Activated CD4-positive, CD25-positive, alpha-beta regulatory T cell treated with anti-CD3 and anti-CD28 coated beads, Interleukin-2, amount 50 U/mL, for 16 hours (primary cell): Measurements from ENCODE around the gene SKIC2.

Experiments
- DNase-seq: peaks from one replicate; pipeline ENCODE4 v3.0.0-alpha.2; 2020; ENCODE audit warnings: low read depth, low spot score

SKIC2 gene

DNA sequence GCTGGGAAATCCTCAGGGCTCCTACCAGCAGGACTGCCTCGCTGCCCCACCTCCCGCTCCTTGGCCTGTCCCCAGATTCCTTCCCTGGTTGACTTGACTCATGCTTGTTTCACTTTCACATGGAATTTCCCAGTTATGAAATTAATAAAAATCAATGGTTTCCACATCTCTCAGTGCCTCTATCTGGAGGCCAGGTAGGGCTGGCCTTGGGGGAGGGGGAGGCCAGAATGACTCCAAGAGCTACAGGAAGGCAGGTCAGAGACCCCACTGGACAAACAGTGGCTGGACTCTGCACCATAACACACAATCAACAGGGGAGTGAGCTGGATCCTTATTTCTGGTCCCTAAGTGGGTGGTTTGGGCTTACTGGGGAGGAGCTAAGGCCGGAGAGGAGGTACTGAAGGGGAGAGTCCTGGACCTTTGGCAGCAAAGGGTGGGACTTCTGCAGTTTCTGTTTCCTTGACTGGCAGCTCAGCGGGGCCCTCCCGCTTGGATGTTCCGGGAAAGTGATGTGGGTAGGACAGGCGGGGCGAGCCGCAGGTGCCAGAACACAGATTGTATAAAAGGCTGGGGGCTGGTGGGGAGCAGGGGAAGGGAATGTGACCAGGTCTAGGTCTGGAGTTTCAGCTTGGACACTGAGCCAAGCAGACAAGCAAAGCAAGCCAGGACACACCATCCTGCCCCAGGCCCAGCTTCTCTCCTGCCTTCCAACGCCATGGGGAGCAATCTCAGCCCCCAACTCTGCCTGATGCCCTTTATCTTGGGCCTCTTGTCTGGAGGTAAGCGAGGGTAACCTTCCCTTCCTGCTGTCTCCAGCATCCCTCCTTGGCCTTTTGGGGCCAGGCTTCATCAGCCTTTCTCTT is 13.2 kb upstream of the SKIC2 start, which contains the start of gene CFB:
Gene CFB, plus strand, starts transcription at position 589 of the 863 bp plus-strand sequence. Its CDS starts 127 bp downstream, at position 716.
- no peak for DNase-seq

DNA sequence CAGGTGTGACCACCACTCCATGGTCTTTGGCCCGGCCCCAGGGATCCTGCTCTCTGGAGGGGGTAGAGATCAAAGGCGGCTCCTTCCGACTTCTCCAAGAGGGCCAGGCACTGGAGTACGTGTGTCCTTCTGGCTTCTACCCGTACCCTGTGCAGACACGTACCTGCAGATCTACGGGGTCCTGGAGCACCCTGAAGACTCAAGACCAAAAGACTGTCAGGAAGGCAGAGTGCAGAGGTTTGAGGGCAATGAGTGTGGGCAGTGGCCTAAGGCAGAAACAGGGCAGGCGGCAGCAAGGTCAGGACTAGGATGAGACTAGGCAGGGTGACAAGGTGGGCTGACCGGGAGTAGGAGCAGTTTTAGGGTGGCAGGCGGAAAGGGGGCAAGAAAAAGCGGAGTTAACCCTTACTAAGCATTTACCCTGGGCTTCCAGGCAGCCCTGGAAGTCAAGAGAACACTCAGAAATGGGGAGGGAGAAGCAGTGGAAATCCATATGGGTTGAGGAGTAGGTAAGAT is 12.5 kb upstream of the SKIC2 start:
- DNase-seq, result no peak

GRCh38 chr6:31947070-31947675 is 11.8 kb upstream of the SKIC2 start:
- no peak for DNase-seq

GRCh38 chr6:31947864-31948263 is 11.1 kb upstream of the SKIC2 start:
- no peak for DNase-seq

DNA sequence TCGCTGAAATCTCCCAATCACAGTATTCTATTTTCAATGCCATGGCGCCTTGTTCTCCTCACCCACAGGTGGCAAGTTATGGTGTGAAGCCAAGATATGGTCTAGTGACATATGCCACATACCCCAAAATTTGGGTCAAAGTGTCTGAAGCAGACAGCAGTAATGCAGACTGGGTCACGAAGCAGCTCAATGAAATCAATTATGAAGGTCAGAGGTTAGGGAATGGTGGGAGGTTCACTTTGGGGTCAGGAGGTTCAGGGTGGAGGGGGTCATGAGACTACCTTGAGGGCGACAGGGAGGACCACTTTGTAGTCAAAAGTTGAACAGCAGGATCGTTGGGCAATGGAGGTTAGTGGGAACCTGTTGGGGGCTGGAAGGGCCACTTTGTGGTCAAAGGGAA is 10.7 kb upstream of the SKIC2 start:
- DNase-seq, result no peak

GRCh38 chr6:31948753-31949413 is 10.1 kb upstream of the SKIC2 start:
- DNase-seq, result no peak

GRCh38 chr6:31949926-31950548 is 8.9 kb upstream of the SKIC2 start:
- DNase-seq, result no peak

GRCh38 chr6:31952140-31952805 is 6.7 kb upstream of the SKIC2 start:
- no peak for DNase-seq

GRCh38 chr6:31952890-31953289 is 6.1 kb upstream of the SKIC2 start:
- no peak for DNase-seq

DNA sequence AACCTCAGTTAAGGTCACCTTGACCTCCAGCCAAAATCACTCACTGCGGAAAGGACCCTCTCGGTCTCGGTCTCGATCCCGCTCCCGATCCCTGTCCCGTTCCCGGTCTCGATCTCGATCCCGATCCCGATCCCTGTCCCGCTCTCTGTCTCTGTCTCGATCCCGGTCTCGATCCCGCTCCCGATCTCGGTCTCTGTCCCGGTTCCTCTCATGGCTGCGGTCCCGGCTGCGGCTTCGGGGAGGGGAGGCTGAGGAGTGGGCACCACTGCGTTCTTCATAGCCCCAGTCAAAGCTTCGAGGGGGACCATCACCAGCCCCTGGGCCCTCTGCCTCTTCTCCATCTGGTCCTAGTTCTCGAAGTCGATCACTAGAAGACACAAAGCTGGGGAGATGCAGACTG is 4.5 kb upstream of the SKIC2 start:
- no peak for DNase-seq

DNA sequence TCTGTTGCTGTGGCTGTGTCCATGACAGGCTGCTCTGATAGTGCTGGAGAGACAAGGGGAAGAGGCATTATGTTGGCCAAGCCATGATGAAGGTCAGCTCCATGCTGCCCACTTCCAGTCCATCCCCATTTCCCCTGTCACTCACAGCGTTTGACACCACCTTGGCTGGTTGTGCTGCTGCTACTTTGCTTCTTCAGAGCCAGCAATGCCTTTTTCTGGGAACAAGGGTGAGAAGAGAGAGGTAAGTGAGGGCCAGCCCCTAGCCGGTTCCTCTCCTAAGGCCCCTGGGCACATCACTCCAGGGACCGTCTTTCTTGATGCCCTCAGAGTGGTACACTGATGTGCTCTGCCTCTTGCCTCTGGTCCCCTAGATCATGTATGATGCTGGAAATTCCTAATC is 2.2 kb upstream of the SKIC2 start:
- DNase-seq, result no peak

GRCh38 chr6:31958412-31958740 is 599 bp upstream of the SKIC2 start:
- no peak for DNase-seq

- DNase-seq, result no peak
Observed at GRCh38 chr6:31961616-31962015, 2.6 kb downstream of the SKIC2 start.

- DNase-seq, result no peak
Observed at GRCh38 chr6:31963921-31964320, 4.9 kb downstream of the SKIC2 start.

- no peak for DNase-seq
Observed at GRCh38 chr6:31965700-31966099, 6.7 kb downstream of the SKIC2 start.

- no peak for DNase-seq
Observed at GRCh38 chr6:31966506-31966905, 7.5 kb downstream of the SKIC2 start.

- DNase-seq, result no peak
Observed at GRCh38 chr6:31966997-31967925, 8.3 kb downstream of the SKIC2 start.

DNA sequence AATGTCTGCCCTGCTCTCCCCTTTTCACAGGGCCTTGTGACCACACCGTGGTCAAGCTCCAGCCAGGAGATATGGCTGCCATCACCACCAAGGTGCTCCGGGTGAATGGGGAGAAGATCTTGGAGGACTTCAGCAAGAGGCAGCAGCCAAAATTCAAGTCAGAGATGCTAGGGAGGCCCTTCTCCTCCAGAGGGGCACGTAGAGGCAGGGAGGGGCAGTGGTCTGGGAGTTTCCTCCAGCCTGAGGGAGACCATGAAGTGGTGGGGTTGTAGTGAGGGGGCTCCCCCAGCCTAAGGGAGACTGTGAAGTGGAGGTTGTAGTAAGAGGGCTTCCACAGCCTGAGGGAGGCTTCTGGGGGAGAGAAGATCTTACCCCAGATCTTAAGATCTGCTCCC is 8.9 kb downstream of the SKIC2 start:
- DNase-seq, result no peak

- no peak for DNase-seq
Observed at GRCh38 chr6:31968326-31968725, 9.4 kb downstream of the SKIC2 start.
